GM10248 (cell line): ENCODE measurements around the gene CHTF18.

Experiments used
- CTCF ChIA-PET: fragments of 300-600 bp; sonication (Branson Sonifier 250); formaldehyde crosslinking; extraction: SDS; loops from one replicate; lab custom pipeline; 2021; ENCODE audit warnings: antibody characterized with exemption; lab: Yijun Ruan, JAX
- POLR2A ChIA-PET: fragments of 350-650 bp; sonication (Branson Sonifier 250); formaldehyde crosslinking; extraction: SDS; loops from one replicate; lab custom pipeline; 2020; ENCODE audit warnings: antibody characterized with exemption; lab: Yijun Ruan, JAX
- DNase-seq: peaks from one replicate; pipeline ENCODE4 v3.0.0; 2012; ENCODE audit errors: extremely low spot score
- TF ChIP-seq, protein P1 (sequence below): IDR thresholded peaks from 2 replicates; pipeline ENCODE4 v1.5.1; 2012; ENCODE audit warnings: mild to moderate bottlenecking, low read depth; ENCODE audit errors: extremely low read depth, missing control alignments, control extremely low read depth

Gene CHTF18

DNA sequence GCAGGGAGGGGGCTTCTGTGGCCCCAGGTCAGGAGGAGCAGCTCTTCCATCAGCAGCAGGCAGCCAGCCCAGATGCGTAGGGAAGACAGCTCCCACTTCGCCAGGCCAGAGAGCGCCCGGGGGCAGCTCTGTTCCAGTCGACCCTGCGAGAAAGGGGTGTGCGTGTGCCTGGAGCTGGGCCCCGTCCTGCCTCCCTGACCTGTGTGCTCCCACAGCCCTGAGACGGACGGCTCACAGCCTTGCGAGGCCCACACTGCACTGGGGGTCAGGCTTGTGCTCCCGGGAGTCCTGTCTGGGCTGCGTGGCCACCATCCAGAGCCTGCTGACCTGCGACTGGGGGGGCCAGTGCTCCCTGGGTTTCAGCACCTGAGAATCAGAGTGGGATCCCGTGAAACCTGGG is 28.4 kb upstream of the CHTF18 start:
- ChIA-PET CTCF (interaction anchor here (0.8 to 2.1 kb wide), 3 partner anchors 11 to 39 kb away, joined by 3 to 5 read pairs (median 4); partner anchors contain the start of gene ANTKMT), POLR2A (no interaction called here)
- TF ChIP-seq, protein P1, sequence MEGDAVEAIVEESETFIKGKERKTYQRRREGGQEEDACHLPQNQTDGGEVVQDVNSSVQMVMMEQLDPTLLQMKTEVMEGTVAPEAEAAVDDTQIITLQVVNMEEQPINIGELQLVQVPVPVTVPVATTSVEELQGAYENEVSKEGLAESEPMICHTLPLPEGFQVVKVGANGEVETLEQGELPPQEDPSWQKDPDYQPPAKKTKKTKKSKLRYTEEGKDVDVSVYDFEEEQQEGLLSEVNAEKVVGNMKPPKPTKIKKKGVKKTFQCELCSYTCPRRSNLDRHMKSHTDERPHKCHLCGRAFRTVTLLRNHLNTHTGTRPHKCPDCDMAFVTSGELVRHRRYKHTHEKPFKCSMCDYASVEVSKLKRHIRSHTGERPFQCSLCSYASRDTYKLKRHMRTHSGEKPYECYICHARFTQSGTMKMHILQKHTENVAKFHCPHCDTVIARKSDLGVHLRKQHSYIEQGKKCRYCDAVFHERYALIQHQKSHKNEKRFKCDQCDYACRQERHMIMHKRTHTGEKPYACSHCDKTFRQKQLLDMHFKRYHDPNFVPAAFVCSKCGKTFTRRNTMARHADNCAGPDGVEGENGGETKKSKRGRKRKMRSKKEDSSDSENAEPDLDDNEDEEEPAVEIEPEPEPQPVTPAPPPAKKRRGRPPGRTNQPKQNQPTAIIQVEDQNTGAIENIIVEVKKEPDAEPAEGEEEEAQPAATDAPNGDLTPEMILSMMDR = no peak
- DNase-seq = no peak

DNA sequence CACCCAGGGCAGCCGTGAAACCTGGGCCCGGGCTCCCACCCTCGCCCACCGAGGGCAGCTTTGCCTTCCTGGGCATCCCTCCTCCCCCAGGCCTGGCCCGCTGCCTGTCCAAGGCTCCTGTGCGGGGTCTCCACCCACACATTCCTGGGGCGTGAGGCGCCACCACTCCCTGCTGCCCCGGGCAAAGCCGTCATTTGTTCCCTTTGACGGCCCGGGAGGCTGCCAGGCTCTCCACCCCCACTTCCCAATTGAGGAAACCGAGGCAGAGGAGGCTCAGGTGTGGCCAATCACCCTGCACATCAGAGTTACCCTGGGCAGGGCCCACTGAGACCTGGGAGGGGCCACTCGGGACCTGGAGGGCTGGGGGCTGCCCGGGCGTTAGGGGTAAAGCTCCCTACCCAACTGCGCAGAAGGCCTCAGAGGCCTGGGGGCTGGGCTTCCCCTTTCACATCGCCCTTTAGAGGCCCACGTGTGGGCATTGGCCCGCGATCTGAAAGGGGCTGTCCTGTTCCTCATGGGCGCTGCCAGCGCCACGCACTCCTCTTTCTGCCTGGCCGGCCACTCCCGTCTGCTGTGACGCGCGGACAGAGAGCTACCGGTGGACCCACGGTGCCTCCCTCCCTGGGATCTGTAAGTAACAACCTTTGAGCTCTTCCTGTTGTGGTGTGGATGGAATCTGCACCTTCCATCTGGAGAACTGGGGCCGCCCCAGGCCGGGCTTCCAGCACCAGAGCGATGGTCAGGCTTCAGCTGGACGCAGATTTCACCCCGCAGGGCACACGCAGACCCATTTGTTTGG is 27.7 kb upstream of the CHTF18 start, which contains the start of gene MSLN:
MSLN (plus strand) TSS at position 190 of the 799 bp plus-strand sequence. CDS start 1,947 bp downstream, outside the sequence.
- POLR2A ChIA-PET = interaction anchor here (0.6 kb wide), 1 partner anchor 13 kb away, joined by 13 read pairs; no protein-coding TSS in a partner anchor
- CTCF ChIA-PET = interaction anchor here (0.8 to 2.1 kb wide), 3 partner anchors 11 to 40 kb away, joined by 3 to 5 read pairs (median 4); partner anchors contain the start of gene ANTKMT
- DNase-seq = no peak
- TF ChIP-seq, protein P1 = no peak

DNA sequence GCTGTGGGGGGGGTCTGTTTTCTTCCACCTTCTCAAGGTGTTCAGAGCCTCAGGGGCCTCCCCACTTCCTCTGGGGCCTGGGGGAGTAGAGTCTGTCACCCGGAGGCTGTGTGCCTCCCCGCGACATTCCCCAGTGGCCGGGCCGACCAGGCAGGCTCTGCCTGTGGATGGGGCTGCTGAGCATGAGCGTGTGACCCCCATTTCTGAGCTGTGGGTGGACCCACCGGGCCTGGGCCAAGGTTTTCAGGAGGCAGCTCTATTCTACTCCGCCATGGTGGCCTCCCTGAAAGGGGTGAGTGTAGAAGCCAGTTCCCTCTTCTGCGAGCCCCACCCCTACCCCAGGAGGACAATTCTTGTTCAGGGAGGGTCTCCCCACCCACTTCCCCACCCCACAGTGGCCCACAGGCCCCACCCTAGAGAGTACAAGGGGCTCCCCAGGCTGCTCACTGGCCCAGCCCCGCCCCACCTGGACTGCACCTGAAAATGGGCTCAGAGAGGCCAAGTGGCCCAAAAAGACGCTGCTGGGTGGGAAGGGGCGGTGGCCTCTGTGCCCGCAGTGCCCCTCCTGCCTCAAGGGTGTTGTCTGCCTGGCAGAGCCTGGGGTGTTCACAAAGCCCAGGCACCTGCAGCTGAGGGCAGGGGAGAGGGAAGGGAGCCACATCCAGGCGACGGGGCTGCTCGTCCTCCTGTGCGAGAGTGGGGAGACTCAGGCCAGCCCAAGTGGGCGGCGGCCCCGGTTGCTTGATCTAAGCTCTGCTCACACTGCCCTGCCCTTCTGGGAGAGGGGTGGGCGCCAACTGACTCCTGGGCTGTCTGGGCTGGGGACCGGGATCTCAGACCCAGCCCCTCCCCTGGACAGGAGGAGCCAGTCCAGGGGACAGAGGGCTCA is 26.6 kb upstream of the CHTF18 start:
- no peak for DNase-seq
- ChIA-PET CTCF (interaction anchor here (2.1 kb wide), 1 partner anchor 12 kb away, joined by 5 read pairs; no protein-coding TSS in a partner anchor), POLR2A (no interaction called here)
- TF ChIP-seq, protein P1 = no peak

DNA sequence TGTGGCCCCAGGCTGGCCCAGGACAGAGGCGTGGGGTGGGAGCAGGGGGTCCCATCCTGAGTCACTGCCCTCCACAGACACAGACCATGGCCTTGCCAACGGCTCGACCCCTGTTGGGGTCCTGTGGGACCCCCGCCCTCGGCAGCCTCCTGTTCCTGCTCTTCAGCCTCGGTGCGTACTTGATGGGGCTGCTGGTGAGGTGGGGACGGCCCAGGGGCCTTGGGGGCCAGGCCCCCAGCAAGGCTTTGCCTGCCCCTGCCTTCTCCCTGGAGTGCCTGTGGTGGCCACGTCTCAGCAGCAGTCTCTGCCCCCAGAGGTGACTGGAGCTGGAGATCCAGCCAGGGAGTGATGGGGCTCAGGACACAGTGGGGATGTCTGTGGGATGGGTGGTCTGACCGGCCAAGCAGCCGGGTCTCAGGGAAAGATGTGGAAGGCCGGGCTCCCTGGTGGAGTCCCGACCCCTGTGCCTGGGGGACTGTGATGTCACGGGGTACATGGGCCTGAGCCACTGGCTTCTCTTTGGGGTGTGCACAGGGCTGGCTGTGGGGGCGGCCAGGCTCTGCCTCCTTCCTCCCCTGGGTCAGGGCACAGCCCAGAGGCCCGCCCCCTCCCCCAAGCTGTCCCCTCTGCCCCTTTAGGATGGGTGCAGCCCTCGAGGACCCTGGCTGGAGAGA is 25.7 kb upstream of the CHTF18 start:
- TF ChIP-seq, protein P1 = no peak
- CTCF ChIA-PET = no interaction called here
- no peak for DNase-seq
- POLR2A ChIA-PET = no interaction called here

DNA sequence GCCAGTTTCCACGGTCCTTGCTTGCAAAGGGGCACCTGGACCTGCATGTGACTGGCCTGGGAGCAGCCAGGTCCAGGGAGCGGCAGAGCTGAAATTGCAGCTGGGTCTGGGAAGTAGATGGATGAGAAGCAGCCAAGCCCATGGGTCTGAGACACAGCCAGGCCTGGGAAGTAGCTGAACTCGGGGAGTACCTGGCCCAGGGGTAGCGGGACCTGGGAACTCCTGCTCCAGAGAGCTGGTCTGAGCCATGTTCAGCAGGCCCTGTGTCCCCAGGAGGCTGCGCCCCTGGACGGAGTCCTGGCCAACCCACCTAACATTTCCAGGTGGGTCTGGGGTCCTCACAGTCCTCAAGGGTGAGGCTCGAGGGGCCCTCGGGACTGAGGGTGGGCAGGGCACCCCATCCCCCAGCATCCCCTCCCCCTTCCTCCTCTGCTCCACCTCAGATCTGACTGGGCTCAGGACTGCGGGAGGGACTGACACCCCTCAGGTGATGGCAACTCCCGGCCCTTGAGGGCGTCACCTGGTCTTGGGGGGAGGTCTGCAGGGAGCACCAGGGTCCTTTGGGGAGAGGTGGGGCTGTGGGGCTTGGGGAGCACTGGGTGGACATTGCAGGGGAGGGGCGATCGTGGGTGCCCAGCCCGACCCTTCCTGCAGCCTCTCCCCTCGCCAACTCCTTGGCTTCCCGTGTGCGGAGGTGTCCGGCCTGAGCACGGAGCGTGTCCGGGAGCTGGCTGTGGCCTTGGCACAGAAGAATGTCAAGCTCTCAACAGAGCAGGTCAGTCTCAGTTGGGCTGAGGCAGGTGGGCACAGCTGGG is 24.8 kb upstream of the CHTF18 start:
- CTCF ChIA-PET = no interaction called here
- POLR2A ChIA-PET = no interaction called here
- DNase-seq = no peak
- TF ChIP-seq, protein P1 = no peak
